SJCRH30 (cell line): ENCODE results near the gene OPN1MW2. TPM values are rescaled to one million over a fixed set of nuclear protein-coding genes. Genes with fewer than 3 reads are reported as not detected.
"Not testable (repeated sequence)": the region's sequence is repeated elsewhere in the genome, so short reads cannot be mapped to it uniquely, and the experiment has no call there.

ENCODE experiments used
- DNase-seq, 2 experiments: peaks; one replicate each; pipeline ENCODE4 v3.0.0-alpha.2; 2015 to 2020
- H3K27ac ChIP-seq: fragments of 250-450 bp; sonication (Bioruptor Pico); 2 replicates; pipeline ENCODE4 v1.5.1; 2020; ENCODE audit warnings: mild to moderate bottlenecking, moderate library complexity
- H3K27me3 ChIP-seq: fragments of 250-450 bp; sonication (Bioruptor Pico); 2 replicates; pipeline ENCODE4 v1.5.1; 2020; ENCODE audit warnings: mild to moderate bottlenecking, moderate library complexity
- H3K36me3 ChIP-seq: fragments of 250-450 bp; sonication (Bioruptor Pico); 2 replicates; pipeline ENCODE4 v1.5.1; 2020; ENCODE audit warnings: mild to moderate bottlenecking, moderate library complexity
- H3K4me1 ChIP-seq: fragments of 250-450 bp; sonication (Bioruptor Pico); 2 replicates; pipeline ENCODE4 v1.5.1; 2020; ENCODE audit warnings: mild to moderate bottlenecking, moderate library complexity
- H3K4me3 ChIP-seq: fragments of 250-450 bp; sonication (Bioruptor Pico); 2 replicates; pipeline ENCODE4 v1.5.1; 2020; ENCODE audit warnings: mild to moderate bottlenecking, moderate library complexity
- H3K9me3 ChIP-seq: fragments of 250-450 bp; sonication (Bioruptor Pico); replicated peaks from 2 replicates; pipeline ENCODE4 v1.5.1; 2020; ENCODE audit warnings: mild to moderate bottlenecking, moderate library complexity
- total RNA-seq: library from RNA; depleted of rRNA; stranded (reverse); fragments of >200 nt; shearing (Covaris generic); gene quantifications from 2 replicates; pipeline ENCODE4 v1.2.3, GENCODE V29; 2014; rRNA removed

OPN1MW2 gene
- total RNA-seq = not detected in 2 replicates

GRCh38 chrX:154219456-154219855 lies at the start of gene OPN1MW2:
TSS of gene OPN1MW2 (plus strand) at chrX:154219756. CDS start at chrX:154219816, 60 bp downstream.
- H3K4me1 ChIP-seq, DNase-seq, H3K27me3 ChIP-seq, H3K9me3 ChIP-seq, H3K27ac ChIP-seq, H3K36me3 ChIP-seq, H3K4me3 ChIP-seq: not testable (repeated sequence)

GRCh38 chrX:154172535-154172943 lies 47.0 kb upstream of the OPN1MW2 start:
- H3K27ac ChIP-seq, H3K36me3 ChIP-seq, H3K4me1 ChIP-seq, DNase-seq, H3K27me3 ChIP-seq, H3K4me3 ChIP-seq, H3K9me3 ChIP-seq: not testable (repeated sequence)

GRCh38 chrX:154174356-154174755 lies 45.2 kb upstream of the OPN1MW2 start:
- not testable (repeated sequence) for H3K4me3 ChIP-seq, H3K36me3 ChIP-seq, DNase-seq, H3K27ac ChIP-seq, H3K27me3 ChIP-seq, H3K9me3 ChIP-seq, H3K4me1 ChIP-seq

GRCh38 chrX:154182296-154182695 lies 37.3 kb upstream of the OPN1MW2 start, which contains the start of gene OPN1MW:
TSS of gene OPN1MW (plus strand) at chrX:154182596. CDS start at chrX:154182678, 82 bp downstream.
- not testable (repeated sequence) for DNase-seq, H3K27me3 ChIP-seq, H3K4me1 ChIP-seq, H3K4me3 ChIP-seq, H3K36me3 ChIP-seq, H3K27ac ChIP-seq, H3K9me3 ChIP-seq

DNA sequence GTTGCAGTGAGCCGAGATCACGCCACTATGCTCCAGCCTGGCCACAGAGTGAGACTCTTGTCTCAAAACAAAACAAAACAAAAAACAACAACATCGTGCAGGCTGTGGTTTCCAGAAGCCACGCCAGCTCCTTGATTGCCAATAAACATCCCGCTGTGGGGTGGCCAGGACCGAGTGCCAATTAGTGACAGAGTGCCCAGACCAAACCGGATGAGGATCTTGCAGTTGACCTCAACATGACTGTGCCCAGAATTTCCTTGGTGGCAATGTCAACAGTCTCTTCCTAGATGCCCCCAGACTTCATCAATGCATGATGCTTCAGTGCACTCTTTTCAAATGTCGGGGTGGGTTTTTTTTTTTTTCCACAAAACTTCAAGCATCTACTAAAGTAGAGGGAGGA lies 35.8 kb upstream of the OPN1MW2 start:
- not testable (repeated sequence) for H3K9me3 ChIP-seq, H3K36me3 ChIP-seq, H3K4me1 ChIP-seq

DNA sequence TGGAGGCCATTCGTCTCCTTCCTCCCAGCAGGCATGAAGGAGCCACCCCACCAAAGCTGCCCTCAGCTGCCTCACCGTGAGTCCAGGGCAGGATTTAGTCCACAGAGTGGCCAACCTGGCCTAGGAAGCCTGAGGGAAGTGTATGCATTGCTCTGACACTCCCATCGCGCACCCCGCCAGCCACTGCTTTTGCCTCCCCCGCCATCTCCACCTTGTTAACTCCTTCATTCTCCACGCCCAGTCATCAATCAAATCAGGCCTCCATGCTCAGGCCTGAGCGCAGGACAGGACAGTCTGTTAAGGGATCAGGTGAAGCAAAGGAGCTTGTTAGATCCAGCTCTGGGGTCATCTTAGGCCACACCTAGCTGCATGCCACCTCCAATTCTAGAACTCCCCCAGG lies 26.7 kb upstream of the OPN1MW2 start:
- not testable (repeated sequence) for H3K9me3 ChIP-seq, H3K4me3 ChIP-seq, H3K36me3 ChIP-seq, H3K27me3 ChIP-seq, H3K27ac ChIP-seq, DNase-seq, H3K4me1 ChIP-seq

More for the DNA sequence above, 35.8 kb upstream of the OPN1MW2 start:
- H3K4me3 ChIP-seq, H3K27ac ChIP-seq, H3K27me3 ChIP-seq, DNase-seq: not testable (repeated sequence)

DNA sequence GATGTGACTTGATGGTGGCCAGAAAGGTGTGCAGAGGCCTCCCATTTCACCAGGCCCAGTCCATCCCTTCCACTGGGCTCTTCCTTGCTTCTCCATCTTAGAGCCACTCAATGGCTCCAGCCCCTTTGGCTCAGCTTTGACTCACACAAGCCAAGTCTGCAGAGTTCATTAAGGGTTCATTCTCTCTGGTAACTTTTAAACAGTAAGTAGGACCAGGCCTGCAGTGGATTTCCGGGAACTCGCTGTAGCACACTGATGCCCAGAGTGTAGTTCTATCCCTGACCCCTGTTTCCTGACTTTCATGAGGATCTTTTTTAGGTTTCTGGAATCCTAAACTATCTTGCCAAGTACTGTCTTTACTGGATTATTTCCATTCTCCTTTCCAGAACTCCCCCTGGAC lies 25.2 kb upstream of the OPN1MW2 start:
- H3K36me3 ChIP-seq, H3K4me3 ChIP-seq, H3K4me1 ChIP-seq, H3K9me3 ChIP-seq, H3K27me3 ChIP-seq, DNase-seq, H3K27ac ChIP-seq: not testable (repeated sequence)

DNA sequence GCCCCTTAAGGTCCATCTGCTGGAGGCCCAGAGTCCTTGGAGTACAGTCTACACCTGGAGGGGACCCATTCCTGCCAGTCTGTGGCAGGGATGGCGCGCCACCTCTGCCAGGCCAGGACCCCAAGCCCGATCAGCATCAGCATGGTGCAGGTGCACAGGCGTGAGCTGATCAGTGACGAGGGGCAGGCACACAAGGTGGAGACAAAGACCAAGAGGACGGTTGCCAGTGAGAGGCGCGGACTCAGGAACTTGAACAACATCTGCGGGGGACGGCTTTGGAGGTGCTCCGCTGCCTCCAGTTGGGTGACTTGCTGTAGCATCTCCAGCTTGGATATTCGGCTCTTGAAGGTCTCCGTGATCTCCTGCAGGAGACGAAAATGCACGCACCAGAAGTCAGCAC lies 23.1 kb upstream of the OPN1MW2 start:
- not testable (repeated sequence) for H3K27ac ChIP-seq, H3K36me3 ChIP-seq, H3K27me3 ChIP-seq, H3K4me1 ChIP-seq, H3K4me3 ChIP-seq, H3K9me3 ChIP-seq, DNase-seq

- not testable (repeated sequence) for H3K4me1 ChIP-seq, H3K27ac ChIP-seq, DNase-seq, H3K4me3 ChIP-seq, H3K27me3 ChIP-seq, H3K9me3 ChIP-seq, H3K36me3 ChIP-seq
Observed at GRCh38 chrX:154209670-154210418, 9.7 kb upstream of the OPN1MW2 start.

DNA sequence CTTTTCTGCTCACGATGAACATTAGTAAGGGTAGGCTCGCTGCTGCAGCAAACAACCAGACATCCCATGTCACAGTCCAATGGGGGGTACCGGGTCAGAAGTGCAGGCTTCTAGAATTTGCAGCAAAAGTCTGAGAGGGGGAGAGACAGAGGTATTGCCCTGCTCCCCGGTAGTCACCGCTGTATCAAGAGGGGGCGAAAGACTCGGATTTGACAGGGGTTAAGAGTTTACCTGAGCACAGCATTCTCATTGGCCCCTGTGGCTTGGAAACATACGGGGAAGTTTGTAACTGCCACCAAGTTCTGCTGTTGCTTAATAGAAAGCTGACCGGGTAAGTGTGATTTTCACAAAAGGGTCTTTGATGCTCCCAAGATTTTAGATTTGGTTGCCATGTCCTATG lies 8.5 kb upstream of the OPN1MW2 start:
- not testable (repeated sequence) for H3K4me1 ChIP-seq, DNase-seq, H3K9me3 ChIP-seq, H3K4me3 ChIP-seq, H3K27me3 ChIP-seq, H3K36me3 ChIP-seq, H3K27ac ChIP-seq

DNA sequence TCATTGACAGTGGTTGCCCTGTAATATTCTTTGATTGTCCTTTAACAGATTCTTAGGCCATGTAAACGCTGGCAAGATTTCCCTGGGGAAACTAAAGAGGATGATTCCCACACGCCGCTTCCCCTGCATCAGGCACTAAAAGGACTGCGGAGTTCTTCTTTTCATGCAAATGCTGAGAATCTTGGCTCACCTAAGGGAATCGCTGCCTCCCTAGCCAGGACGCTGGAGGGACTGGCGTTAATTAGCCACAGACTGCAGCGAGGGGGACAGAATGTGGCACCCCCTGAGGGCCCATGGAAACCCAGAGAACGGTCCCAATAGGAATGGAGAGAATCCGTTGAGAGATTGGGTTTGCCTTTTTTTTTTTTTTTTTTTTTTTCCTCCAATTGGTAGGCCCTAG lies 8.1 kb upstream of the OPN1MW2 start:
- not testable (repeated sequence) for DNase-seq, H3K27ac ChIP-seq, H3K4me3 ChIP-seq, H3K36me3 ChIP-seq, H3K9me3 ChIP-seq, H3K27me3 ChIP-seq, H3K4me1 ChIP-seq

DNA sequence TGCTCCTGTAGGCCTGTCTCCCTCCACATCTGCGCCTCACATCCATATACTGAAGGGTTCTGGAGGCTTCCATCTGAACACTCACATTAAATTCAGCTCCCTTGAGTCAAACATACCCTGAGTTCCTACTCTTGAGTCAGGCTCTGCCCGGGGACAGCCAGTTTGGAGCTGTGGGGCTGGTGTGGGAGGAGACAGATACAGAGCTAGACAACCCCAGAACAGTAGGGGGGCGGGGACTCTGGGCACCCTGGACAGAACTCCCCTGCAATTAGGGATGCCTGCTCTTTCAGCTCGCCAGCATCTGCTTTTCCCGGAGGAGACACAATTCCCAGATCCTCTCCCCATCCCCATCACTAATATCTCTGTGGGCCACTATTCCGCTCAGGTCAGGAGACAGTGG lies 5.7 kb downstream of the OPN1MW2 start:
- not testable (repeated sequence) for H3K4me1 ChIP-seq, H3K9me3 ChIP-seq, H3K27me3 ChIP-seq, H3K4me3 ChIP-seq, H3K36me3 ChIP-seq, H3K27ac ChIP-seq, DNase-seq

DNA sequence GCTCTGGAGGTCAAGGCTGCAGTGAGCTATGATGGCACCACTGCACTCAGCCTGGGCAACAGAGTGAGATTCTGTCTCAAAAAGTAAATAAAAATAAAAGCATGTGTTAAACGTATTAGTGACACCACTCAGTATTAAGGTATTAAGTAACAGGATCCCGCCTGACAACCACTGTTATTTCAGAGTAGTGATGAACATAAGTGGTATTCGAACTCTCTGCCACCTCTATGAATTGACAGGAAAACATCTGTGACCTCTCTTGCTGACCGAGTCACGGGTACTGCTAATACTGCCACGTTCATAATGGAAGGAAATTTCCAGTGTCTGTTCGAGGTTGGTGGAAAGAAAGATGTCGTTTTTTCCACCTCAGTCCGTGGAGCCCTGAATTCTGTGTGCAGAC lies 7.2 kb downstream of the OPN1MW2 start:
- not testable (repeated sequence) for H3K27ac ChIP-seq, DNase-seq, H3K9me3 ChIP-seq, H3K4me1 ChIP-seq, H3K36me3 ChIP-seq, H3K27me3 ChIP-seq, H3K4me3 ChIP-seq

- not testable (repeated sequence) for DNase-seq, H3K27me3 ChIP-seq, H3K36me3 ChIP-seq, H3K9me3 ChIP-seq, H3K27ac ChIP-seq, H3K4me3 ChIP-seq, H3K4me1 ChIP-seq
Observed at GRCh38 chrX:154231443-154231842, 11.9 kb downstream of the OPN1MW2 start.

DNA sequence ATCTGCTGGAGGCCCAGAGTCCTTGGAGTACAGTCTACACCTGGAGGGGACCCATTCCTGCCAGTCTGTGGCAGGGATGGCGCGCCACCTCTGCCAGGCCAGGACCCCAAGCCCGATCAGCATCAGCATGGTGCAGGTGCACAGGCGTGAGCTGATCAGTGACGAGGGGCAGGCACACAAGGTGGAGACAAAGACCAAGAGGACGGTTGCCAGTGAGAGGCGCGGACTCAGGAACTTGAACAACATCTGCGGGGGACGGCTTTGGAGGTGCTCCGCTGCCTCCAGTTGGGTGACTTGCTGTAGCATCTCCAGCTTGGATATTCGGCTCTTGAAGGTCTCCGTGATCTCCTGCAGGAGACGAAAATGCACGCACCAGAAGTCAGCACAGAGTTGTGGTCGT lies 14.1 kb downstream of the OPN1MW2 start:
- not testable (repeated sequence) for H3K27ac ChIP-seq, H3K9me3 ChIP-seq, H3K36me3 ChIP-seq, H3K4me1 ChIP-seq, H3K4me3 ChIP-seq, H3K27me3 ChIP-seq, DNase-seq

- H3K9me3 ChIP-seq, H3K27me3 ChIP-seq, H3K36me3 ChIP-seq, H3K4me3 ChIP-seq, DNase-seq, H3K27ac ChIP-seq, H3K4me1 ChIP-seq: not testable (repeated sequence)
Observed at GRCh38 chrX:154238939-154239559, 19.5 kb downstream of the OPN1MW2 start.
